ENCODE measurements around the gene CPB2.

CPB2 gene

DNA sequence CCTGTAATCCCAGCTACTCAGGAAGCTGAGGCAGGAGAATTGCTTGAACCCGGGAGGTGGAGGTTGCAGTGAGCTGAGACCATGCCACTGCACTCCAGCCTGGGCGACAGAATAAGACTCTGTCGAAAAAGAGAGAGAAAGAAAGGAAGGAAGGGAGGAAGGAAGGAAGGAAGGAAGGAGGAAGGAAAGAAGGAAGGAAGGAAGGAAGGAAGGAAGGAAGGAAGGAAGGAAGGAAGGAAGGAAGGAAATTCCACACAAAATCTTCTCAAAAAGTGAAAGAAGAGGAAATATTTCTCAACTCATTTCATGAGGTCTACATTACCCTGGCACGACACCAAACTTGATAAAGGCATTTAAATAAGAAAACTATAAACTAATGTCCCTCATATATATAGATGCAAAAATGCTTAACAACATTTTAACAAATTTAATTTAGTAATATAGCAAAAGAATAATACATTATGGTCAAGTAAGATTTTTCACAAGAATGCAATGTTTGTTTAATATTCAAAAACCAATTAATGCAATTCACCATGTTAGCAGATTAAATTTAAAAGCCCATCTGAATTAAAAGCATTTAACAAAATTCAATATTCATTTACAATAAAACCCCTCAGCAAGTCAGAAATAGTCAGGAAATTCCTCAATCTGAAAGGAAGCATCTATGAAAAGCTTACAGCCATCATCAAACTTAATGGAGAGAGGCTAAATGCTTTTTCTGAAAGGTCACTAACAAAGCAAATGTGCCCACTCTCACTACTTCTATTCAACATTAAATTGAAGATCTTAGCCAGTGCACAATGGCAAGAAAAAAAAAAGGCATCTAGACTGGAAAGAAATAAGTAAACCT lies 12.0 kb upstream of the CPB2 start:
- in situ Hi-C loops (cut with HindIII; ENCODE audit: low sequenced_read_pairs) = no loop called here
- no peak for DNase-seq (ENCODE audit: low read depth)
- H3K4me3 ChIP-seq (ENCODE audit: low read depth, low read length) = no peak overlapping the region
- TF ChIP-seq, protein P1, sequence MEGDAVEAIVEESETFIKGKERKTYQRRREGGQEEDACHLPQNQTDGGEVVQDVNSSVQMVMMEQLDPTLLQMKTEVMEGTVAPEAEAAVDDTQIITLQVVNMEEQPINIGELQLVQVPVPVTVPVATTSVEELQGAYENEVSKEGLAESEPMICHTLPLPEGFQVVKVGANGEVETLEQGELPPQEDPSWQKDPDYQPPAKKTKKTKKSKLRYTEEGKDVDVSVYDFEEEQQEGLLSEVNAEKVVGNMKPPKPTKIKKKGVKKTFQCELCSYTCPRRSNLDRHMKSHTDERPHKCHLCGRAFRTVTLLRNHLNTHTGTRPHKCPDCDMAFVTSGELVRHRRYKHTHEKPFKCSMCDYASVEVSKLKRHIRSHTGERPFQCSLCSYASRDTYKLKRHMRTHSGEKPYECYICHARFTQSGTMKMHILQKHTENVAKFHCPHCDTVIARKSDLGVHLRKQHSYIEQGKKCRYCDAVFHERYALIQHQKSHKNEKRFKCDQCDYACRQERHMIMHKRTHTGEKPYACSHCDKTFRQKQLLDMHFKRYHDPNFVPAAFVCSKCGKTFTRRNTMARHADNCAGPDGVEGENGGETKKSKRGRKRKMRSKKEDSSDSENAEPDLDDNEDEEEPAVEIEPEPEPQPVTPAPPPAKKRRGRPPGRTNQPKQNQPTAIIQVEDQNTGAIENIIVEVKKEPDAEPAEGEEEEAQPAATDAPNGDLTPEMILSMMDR (IDR thresholded peaks at IDR 0.05; ENCODE audit: low read depth, low read length, missing control alignments) = no peak

DNA sequence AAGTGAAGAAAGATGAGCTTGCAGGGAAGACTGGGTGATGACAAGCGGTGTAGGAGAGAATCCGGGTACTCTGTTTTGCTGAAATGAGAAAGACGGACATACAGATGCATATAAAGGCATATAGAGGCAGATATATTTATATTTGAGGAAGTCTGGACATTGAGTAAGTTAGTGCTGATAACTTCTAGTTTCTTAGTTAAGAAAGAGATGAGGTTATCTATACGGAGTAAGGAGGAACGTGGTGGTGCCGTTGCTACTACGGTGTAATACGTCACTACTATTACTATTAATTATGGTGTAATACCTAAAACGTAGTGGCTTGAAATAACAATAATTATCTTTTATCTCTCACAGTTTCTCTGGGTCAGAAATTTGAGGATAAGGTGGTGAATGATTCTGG lies 9.8 kb upstream of the CPB2 start:
- TF ChIP-seq, protein P1 (IDR thresholded peaks at IDR 0.05; ENCODE audit: low read depth, low read length, missing control alignments) = no peak
- no peak overlapping the region for H3K4me3 ChIP-seq (ENCODE audit: low read depth, low read length)
- DNase-seq (ENCODE audit: low read depth) = no peak
- in situ Hi-C loops (cut with HindIII; ENCODE audit: low sequenced_read_pairs) = no loop called here

GRCh38 chr13:46113596-46113995 lies 8.8 kb upstream of the CPB2 start:
- H3K4me3 ChIP-seq (ENCODE audit: low read depth, low read length) = no peak overlapping the region
- in situ Hi-C loops (cut with HindIII; ENCODE audit: low sequenced_read_pairs) = no loop called here
- no peak for DNase-seq (ENCODE audit: low read depth)
- TF ChIP-seq, protein P1 (IDR thresholded peaks at IDR 0.05; ENCODE audit: low read depth, low read length, missing control alignments) = no peak

DNA sequence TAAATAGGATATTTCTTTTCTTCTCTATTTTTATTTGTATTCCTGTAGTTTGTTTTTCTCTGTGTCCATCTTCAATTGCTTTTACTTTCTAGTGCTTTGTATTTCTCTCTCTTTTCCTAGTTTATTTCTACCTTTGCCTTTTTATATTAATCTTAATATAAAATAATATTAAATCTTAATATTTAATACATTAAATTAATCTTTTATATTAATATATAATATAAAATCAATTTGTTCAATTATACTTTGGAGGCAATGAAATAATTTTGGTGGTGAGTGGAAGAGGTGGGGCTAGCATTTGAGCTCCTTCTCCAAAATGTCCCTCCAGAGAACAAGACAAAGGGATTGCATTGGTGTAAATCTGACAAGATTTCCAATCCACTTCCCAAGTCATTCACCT lies 6.3 kb upstream of the CPB2 start:
- in situ Hi-C loops (cut with HindIII; ENCODE audit: low sequenced_read_pairs) = no loop called here
- no peak overlapping the region for H3K4me3 ChIP-seq (ENCODE audit: low read depth, low read length)
- TF ChIP-seq, protein P1 (IDR thresholded peaks at IDR 0.05; ENCODE audit: low read depth, low read length, missing control alignments) = no peak
- DNase-seq (ENCODE audit: low read depth) = no peak

GRCh38 chr13:46109451-46109850 lies 4.6 kb upstream of the CPB2 start:
- in situ Hi-C loops (cut with HindIII; ENCODE audit: low sequenced_read_pairs) = no loop called here
- TF ChIP-seq, protein P1 (IDR thresholded peaks at IDR 0.05; ENCODE audit: low read depth, low read length, missing control alignments) = no peak
- DNase-seq (ENCODE audit: low read depth) = no peak
- no peak overlapping the region for H3K4me3 ChIP-seq (ENCODE audit: low read depth, low read length)

GRCh38 chr13:46106839-46107371 lies 2.1 kb upstream of the CPB2 start:
- TF ChIP-seq, protein P1 (IDR thresholded peaks at IDR 0.05; ENCODE audit: low read depth, low read length, missing control alignments) = no peak
- DNase-seq (ENCODE audit: low read depth) = no peak
- in situ Hi-C loops (cut with HindIII; ENCODE audit: low sequenced_read_pairs) = no loop called here
- no peak overlapping the region for H3K4me3 ChIP-seq (ENCODE audit: low read depth, low read length)

All from astrocyte of the cerebellum (primary cell).